Endometrial microvascular endothelial cells (primary cell): Measurements from ENCODE around the gene IQGAP1. TPM values are rescaled to one million over a fixed set of nuclear protein-coding genes. Genes with fewer than 3 reads are reported as not detected.

Experiments used
- in situ Hi-C: cut with HindIII; loops from 2 replicates; pipeline ENCODE4 v1.10.0; 2017; ENCODE audit warnings: low sequenced_read_pairs, low pct_unique_long_range_greater_than_20kb; ENCODE audit errors: inconsistent ontology term
- total RNA-seq: library from RNA; depleted of rRNA; stranded (reverse); fragments of >200 nt; gene quantifications from one replicate; pipeline ENCODE4 v1.2.3, GENCODE V29; 2015; ENCODE audit errors: inconsistent ontology term

IQGAP1 gene
- total RNA-seq, 1 donor from 2014 or later: 213 TPM

- in situ Hi-C loops: no loop called here
Measured at GRCh38 chr15:90423801-90424319, 35.8 kb downstream of the IQGAP1 start.

- in situ Hi-C loops: no loop called here
Measured at GRCh38 chr15:90425726-90426346, 37.8 kb downstream of the IQGAP1 start.

DNA sequence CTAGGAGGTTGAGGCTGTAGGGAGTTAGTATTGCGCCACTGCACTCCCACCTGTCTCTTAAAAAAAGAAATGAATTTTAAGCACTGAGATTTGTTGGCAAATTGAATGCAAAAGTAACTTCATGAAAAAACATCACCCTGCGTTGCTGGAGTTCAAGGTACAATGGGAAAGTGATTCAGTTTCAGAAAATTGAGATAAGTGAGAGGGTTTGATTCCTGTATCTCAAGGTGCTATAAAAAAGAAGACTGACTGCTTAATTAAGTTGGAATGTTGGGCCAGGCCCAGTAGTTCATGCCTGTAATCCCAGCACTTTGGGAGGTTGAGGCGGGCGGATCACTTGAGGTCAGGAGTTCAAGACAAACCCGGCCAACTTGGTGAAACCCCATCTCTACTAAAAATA, 39.1 kb downstream of the IQGAP1 start:
- in situ Hi-C loops: no loop called here

DNA sequence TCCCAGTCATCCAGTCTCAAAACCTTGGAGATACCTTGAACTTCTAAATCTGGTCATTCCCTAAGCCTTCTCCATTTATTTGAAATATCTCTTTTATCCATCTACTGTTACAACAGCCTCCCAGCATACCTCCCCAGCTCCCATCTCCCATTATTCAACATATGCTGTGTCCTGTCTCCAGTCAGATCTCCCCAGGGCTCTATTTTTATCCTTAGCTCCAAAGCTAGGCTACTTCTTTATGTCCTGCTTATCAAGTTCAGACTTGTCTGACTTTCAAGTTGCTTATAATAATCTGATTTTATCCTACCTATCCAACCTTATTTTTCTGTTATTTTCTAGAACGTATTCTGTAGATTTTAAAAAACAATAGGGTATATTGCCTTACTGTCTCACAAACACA, 44.2 kb downstream of the IQGAP1 start:
- in situ Hi-C loops: no loop called here

DNA sequence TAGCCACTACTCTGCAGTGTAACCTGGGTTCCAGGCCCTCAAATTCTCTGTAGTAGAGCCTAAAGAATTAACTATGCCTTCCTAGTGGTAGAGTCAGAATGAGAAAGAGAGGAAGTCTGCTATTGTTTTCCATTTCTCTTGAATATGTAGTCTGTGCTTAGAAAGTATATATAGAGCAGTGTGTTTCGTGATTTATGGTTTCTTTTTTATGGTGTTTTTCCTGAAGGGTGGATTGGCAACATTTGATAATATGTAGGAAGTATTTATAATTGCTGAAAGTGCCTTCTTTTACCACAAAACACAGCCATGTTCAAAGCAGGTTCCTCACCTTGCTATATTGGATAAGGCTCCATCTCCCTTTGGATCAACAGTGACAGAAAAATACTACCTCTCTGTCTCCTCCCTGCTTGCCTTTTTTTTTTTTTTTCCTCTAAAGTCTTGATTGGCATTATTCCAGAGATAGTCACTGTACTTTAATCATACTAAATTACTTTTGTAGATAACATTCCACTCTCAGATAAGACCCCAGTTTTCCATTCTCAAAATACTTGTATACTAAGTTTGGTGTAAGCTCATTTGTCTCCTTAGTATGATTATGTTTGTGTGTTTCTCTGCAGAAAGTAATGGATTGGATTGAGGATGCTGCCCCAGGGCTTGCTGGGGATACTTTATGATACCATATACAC, 47.8 kb downstream of the IQGAP1 start:
- in situ Hi-C loops: no loop called here

GRCh38 chr15:90436952-90437351, 48.9 kb downstream of the IQGAP1 start:
- in situ Hi-C loops: no loop called here

DNA sequence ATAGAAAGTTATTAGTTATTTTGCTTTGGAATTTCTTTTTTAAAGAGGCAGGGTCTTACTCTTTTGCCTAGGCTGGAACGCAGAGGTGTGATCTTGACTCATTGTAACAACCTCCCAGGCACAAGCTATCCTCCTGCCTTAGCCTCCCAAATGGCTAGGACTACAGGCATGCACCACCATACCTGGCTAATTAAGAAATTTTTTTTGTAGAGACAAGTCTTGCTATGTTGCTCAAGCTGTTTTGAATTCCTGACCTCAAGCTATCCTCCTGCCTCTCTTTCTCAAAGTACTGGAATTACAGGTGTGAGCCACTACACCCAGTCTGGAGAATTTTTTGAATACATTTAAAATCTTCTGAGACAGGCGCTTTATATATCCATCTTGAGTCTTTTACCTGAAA, 49.5 kb downstream of the IQGAP1 start:
- in situ Hi-C loops: no loop called here

- in situ Hi-C loops: no loop called here
Measured at GRCh38 chr15:90439946-90440345, 51.9 kb downstream of the IQGAP1 start.

DNA sequence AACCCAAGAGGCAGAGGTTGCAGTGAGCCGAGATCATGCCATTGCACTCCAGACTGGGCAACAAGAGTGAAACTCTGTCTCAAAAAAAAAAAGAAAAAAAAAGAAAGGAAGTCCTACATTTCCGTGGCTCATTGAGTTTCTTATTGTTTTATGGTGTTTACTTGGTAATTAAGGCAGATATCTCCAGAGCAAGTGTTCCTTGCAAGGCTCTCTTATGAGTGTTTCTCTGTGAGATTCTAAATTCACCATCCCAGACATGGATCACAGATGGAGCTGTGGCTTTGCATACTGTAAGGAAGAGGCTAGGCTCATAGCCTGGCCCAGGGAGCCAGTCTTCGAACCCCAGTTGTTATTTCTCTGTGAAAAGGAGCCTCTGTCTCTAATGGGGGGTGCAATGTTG, 53.0 kb downstream of the IQGAP1 start:
- in situ Hi-C loops: no loop called here

GRCh38 chr15:90442423-90442822, 54.4 kb downstream of the IQGAP1 start:
- in situ Hi-C loops: no loop called here

DNA sequence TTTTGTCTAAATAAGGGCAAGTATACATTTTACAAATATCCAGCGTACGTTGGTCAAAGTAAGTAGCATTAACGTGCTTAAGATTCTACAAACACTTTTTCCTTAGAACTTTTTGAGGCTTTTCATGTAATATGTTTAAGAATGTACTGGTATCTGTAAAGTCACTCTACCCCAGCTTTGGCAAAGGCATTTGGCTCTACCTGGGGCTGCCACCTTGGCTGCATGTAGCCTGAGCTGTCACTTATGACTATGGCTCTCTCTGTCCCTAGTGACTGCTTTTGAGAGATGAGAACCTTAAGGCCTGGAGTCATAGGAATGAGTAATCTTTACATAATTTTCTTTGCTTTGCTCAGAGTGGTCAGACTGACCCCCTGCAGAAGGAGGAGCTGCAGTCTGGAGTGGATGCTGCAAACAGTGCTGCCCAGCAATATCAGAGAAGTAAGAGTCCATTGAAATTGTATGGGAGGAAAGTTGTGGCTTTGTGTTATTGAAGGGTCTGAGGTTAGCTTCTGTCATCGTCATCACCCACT, 61.2 kb downstream of the IQGAP1 start:
- in situ Hi-C loops: no loop called here

DNA sequence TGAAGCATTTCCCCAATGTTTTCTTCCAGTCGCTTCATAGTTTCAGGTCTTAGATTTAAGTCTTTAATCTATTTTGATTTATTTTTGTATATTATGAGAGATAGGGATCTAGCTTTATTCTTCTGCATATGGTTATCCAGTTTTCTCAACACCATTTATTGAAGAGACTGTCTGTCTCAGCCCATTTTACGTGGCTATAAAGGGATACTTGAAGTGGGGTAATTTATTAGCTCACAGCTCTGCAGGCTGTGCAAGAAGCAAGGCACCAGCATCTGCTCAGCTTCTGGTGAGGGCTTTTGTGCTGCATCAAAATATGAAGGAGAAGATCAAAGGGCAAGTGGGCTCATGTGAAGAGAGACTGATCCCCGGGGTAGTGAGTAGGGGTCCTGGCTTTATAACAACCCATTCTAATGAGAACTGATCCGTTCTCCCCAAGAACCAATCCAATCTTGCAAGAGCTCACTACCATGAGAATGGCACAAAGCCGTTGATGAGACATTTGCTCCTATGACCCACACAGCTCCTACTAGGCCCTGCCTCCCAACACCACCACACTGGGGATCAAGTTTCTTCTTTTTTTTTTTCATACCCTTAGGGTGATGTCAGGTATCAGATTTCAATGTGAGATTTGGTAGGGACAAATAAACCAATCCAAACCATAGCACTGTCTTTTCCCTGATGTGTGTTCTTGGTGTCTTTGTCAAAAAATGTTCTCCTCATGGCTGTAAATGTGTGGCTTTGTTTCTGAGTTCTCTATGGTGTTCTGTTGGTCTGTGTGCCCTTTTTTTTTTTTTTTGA, 63.2 kb downstream of the IQGAP1 start:
- in situ Hi-C loops: no loop called here

GRCh38 chr15:90456236-90456635, 68.2 kb downstream of the IQGAP1 start:
- in situ Hi-C loops: no loop called here

DNA sequence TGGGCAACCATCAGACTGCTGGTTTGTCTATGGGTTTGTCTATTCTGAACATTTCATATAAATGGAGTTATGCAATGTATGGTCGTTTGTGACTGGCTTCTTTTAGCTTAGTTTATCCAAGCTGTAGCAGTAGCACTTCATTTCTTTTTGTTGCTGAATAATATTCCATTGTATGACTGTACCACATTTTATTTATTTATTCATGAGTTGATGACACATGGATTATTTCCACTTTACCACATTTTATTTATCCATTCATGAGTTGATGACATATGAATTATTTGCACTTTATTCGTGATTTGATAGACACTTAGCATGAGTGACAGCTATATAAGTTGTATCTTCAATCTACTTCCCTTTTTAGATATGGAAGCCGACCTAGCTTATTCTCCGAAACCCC, 70.0 kb downstream of the IQGAP1 start:
- in situ Hi-C loops: no loop called here

- in situ Hi-C loops: no loop called here
Measured at GRCh38 chr15:90459368-90459767, 71.3 kb downstream of the IQGAP1 start.

GRCh38 chr15:90460142-90460824, 72.2 kb downstream of the IQGAP1 start:
- in situ Hi-C loops: no loop called here

- in situ Hi-C loops: no loop called here
Measured at GRCh38 chr15:90463381-90463780, 75.3 kb downstream of the IQGAP1 start.

- in situ Hi-C loops: no loop called here
Measured at GRCh38 chr15:90465140-90465929, 77.3 kb downstream of the IQGAP1 start.
